Caco-2 (cell line): ENCODE data around the gene PBX4. TPM values are rescaled to one million over a fixed set of nuclear protein-coding genes. Genes with fewer than 3 reads are reported as not detected.
A peak's percentile ranks its signal among the peaks of the same experiment; 100 is the strongest.

ENCODE experiments used
- BruUV-seq: library from RNA; stranded (reverse); fragments of 400-500 nt; replicated peaks from 2 replicates; lab custom pipeline; 2021; lab: Mats Ljungman, UMichigan
- CTCF ChIA-PET: fragments of 300-600 bp; sonication (Branson Sonifier 250); formaldehyde crosslinking; loops from one replicate; lab custom pipeline; 2022; ENCODE audit warnings: antibody characterized with exemption; lab: Charles Lee
- POLR2A ChIA-PET: fragments of 300-600 bp; sonication (Branson Sonifier 250); formaldehyde crosslinking; loops from one replicate; lab custom pipeline; 2022; ENCODE audit warnings: antibody characterized with exemption; lab: Charles Lee
- DNase-seq, 2 experiments: peaks; one replicate each; pipeline versions ENCODE4 v3.0.0 to v3.0.0-alpha.2; 2020 to 2022
- H3K27me3 ChIP-seq: replicated peaks from 2 replicates; pipeline ENCODE4 v1.6.0; 2011; ENCODE audit warnings: low read length; ENCODE audit not compliant: control insufficient read depth, insufficient read depth
- H3K36me3 ChIP-seq: 2 replicates; pipeline ENCODE4 v1.5.1; 2011; ENCODE audit warnings: low read length; ENCODE audit not compliant: control insufficient read depth, insufficient read depth
- H3K4me1 ChIP-seq: fragments of 250-450 bp; sonication (Bioruptor Pico); 2 replicates; pipeline ENCODE4 v1.5.1; 2020; ENCODE audit warnings: mild to moderate bottlenecking
- H3K4me3 ChIP-seq: 2 replicates; pipeline ENCODE4 v1.5.1; 2011; ENCODE audit warnings: low read depth, mild to moderate bottlenecking, control low read depth, low read length
- H3K9me3 ChIP-seq: fragments of 250-450 bp; sonication (Bioruptor Pico); 2 replicates; pipeline ENCODE4 v1.5.1; 2020; ENCODE audit warnings: mild to moderate bottlenecking, moderate library complexity
- H3K27ac Mint-ChIP-seq: one replicate; pipeline ENCODE4 v1.8.0; 2022; ENCODE audit warnings: mixed read lengths; ENCODE audit not compliant: unreplicated experiment
- H3K27me3 Mint-ChIP-seq: one replicate; pipeline ENCODE4 v1.8.0; 2022; ENCODE audit warnings: mixed read lengths; ENCODE audit not compliant: insufficient read depth, unreplicated experiment
- H3K36me3 Mint-ChIP-seq: one replicate; pipeline ENCODE4 v1.8.0; 2022; ENCODE audit warnings: mild to moderate bottlenecking, mixed read lengths; ENCODE audit not compliant: insufficient read depth, unreplicated experiment
- H3K4me1 Mint-ChIP-seq: one replicate; pipeline ENCODE4 v1.8.0; 2022; ENCODE audit warnings: low read depth, mixed read lengths; ENCODE audit not compliant: unreplicated experiment
- H3K4me3 Mint-ChIP-seq: one replicate; pipeline ENCODE4 v1.8.0; 2022; ENCODE audit warnings: mild to moderate bottlenecking, moderate library complexity, mixed read lengths; ENCODE audit not compliant: unreplicated experiment
- H3K9me3 Mint-ChIP-seq: one replicate; pipeline ENCODE4 v1.8.0; 2022; ENCODE audit warnings: mixed read lengths; ENCODE audit not compliant: unreplicated experiment
- CTCF ChIP-seq, 2 experiments: fragments of 200-600 bp in 1 of 2; IDR thresholded peaks; 1 replicate in 1 of 2; 2 replicates in 1 of 2; pipeline versions ENCODE4 v1.5.1 to v1.8.0; 2011 to 2022; ENCODE audit warnings: antibody characterized with exemption in 1 of 2, control low read depth in 1 of 2, inconsistent platforms in 1 of 2, low read depth in 1 of 2, low read length in 1 of 2, mild to moderate bottlenecking in 1 of 2, moderate library complexity in 1 of 2; ENCODE audit not compliant: insufficient read depth in 1 of 2, severe bottlenecking in 1 of 2, unreplicated experiment in 1 of 2
- intact Hi-C: fragments of 100-400 bp; cut with micrococcal nuclease; formaldehyde crosslinking; loops from one replicate; pipeline ENCODE4 v1.10.0; 2022; ENCODE audit not compliant: unreplicated experiment
- total RNA-seq: library from RNA; stranded (reverse); gene quantifications from 2 replicates; pipeline ENCODE4 v1.2.3, GENCODE V29; 2022

The PBX4 gene
- total RNA-seq, 1 experiment from 2014 or later = 3.5 TPM

- CTCF ChIA-PET = no interaction called here
Observed at GRCh38 chr19:19662871-19663255, 44.4 kb upstream of the PBX4 start.

DNA sequence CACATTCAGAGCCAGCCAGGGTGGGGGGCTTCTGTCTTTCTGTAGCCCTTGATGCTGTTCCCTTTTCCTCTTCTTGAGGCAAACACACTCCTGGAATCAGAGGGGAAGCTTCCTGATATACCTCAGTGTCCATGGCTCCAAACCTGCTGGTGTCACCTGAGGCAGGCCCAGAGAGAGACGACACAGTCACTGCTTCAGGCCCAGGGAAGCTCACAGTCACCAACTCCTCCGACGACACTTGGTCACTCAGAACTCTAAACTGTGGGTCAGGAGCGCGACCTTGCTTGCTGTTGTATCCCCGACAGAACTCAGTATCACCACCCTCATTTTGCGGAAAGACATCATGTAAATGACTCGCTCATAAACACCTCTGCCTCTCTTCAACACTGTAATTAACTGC lies 43.9 kb upstream of the PBX4 start:
- no peak for DNase-seq
- CTCF ChIA-PET = no interaction called here

More at GRCh38 chr19:19662871-19663255, 44.4 kb upstream of the PBX4 start:
- BruUV-seq = no TSS peak
- Mint-ChIP-seq H3K27me3 (no peaks in the 10 kb centered on the region), H3K27ac (peak overlapping the region; percentile 93), H3K4me1 (no peaks in the 10 kb centered on the region), H3K4me3 (peak overlapping the region; percentile 82), H3K36me3 (peaks cover 19% of the 10 kb centered on the region), H3K9me3 (no peaks in the 10 kb centered on the region)
- POLR2A ChIA-PET = interaction anchor here (0.5 kb wide), 1 partner anchor 204 kb away, joined by 3 read pairs; no protein-coding TSS in a partner anchor
- no peaks in the 10 kb centered on the region for H3K4me1 ChIP-seq
- no peaks in the 10 kb centered on the region; the same call in 1 of the 2 replicates for H3K36me3 ChIP-seq
- H3K4me3 ChIP-seq = peak overlapping the region; percentile 99
- H3K9me3 ChIP-seq = no peaks in the 10 kb centered on the region
- intact Hi-C loops = loop anchor here (1.0 to 10.0 kb wide), 4 partner anchors 36 to 202 kb away; partner anchors contain the start of genes ZNF14 and ZNF253
- no peaks in the 10 kb centered on the region for H3K27me3 ChIP-seq
- DNase-seq = no peak
- TF ChIP-seq CTCF (IDR thresholded peaks at IDR 0.05; ENCODE audit: insufficient read depth in 1 of 2, low read depth in 1 of 2, low read length in 1 of 2, severe bottlenecking in 1 of 2, unreplicated experiment in 1 of 2) = no peak

GRCh38 chr19:19661675-19662251 lies 43.3 kb upstream of the PBX4 start:
- ChIA-PET POLR2A (no interaction called here), CTCF (no interaction called here)
- BruUV-seq = no TSS peak
- Histone ChIP-seq H3K9me3 (no peaks in the 10 kb centered on the region), H3K36me3 (no peaks in the 10 kb centered on the region; the same call in 1 of the 2 replicates), H3K4me1 (no peaks in the 10 kb centered on the region), H3K27me3 (no peaks in the 10 kb centered on the region), H3K4me3 (no peak overlapping the region)
- H3K4me1 Mint-ChIP-seq = no peaks in the 10 kb centered on the region
- peak overlapping the region; percentile 82 for H3K4me3 Mint-ChIP-seq
- no peak for TF ChIP-seq CTCF (IDR thresholded peaks at IDR 0.05; ENCODE audit: insufficient read depth in 1 of 2, low read depth in 1 of 2, low read length in 1 of 2, severe bottlenecking in 1 of 2, unreplicated experiment in 1 of 2)
- H3K27ac Mint-ChIP-seq = no peak overlapping the region
- no peaks in the 10 kb centered on the region for H3K9me3 Mint-ChIP-seq
- H3K36me3 Mint-ChIP-seq = peaks cover 27% of the 10 kb centered on the region
- DNase-seq = no peak
- intact Hi-C loops = loop anchor here (2.0 to 10.0 kb wide), 2 partner anchors 35 to 203 kb away; partner anchors contain the start of gene ZNF253
- H3K27me3 Mint-ChIP-seq = no peaks in the 10 kb centered on the region

More for the DNA sequence above, 43.9 kb upstream of the PBX4 start:
- no peaks in the 10 kb centered on the region for H3K9me3 ChIP-seq
- H3K4me1 ChIP-seq = no peaks in the 10 kb centered on the region
- H3K36me3 ChIP-seq = no peaks in the 10 kb centered on the region; the same call in 1 of the 2 replicates
- POLR2A ChIA-PET = no interaction called here
- TF ChIP-seq CTCF (IDR thresholded peaks at IDR 0.05; ENCODE audit: insufficient read depth in 1 of 2, low read depth in 1 of 2, low read length in 1 of 2, severe bottlenecking in 1 of 2, unreplicated experiment in 1 of 2) = no peak
- H3K9me3 Mint-ChIP-seq = no peaks in the 10 kb centered on the region
- H3K4me3 Mint-ChIP-seq = peak overlapping the region; percentile 82
- H3K4me1 Mint-ChIP-seq = no peaks in the 10 kb centered on the region
- peaks cover 21% of the 10 kb centered on the region for H3K36me3 Mint-ChIP-seq
- intact Hi-C loops = loop anchor here (2.0 to 10.0 kb wide), 2 partner anchors 36 to 202 kb away; partner anchors contain the start of gene ZNF253
- no peaks in the 10 kb centered on the region for H3K27me3 Mint-ChIP-seq
- BruUV-seq = TSS peak; percentile 70
- H3K4me3 ChIP-seq = peak overlapping the region; percentile 99
- H3K27me3 ChIP-seq = no peaks in the 10 kb centered on the region
- H3K27ac Mint-ChIP-seq = peak overlapping the region; percentile 93
